ENCODE data around the gene SOCS3.

DNA sequence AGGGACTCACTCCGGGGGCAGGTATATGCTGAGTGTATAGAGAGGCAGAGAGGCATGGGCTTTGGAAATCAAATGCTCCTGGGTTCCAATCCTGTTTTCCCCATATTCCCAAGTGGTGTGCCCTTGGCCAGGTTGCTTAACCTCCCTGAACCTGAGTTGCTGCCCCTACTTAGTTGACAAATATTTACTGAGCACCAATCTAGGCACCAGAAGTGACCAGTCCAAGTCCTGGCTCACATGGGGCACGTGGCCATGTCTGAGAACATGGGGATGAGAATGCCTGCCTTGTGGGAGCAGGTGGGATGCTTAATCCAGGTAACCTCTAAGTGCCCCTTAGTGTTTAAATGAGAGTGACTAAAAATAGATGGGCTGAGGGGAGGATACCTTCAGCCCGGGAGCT lies 4.2 kb downstream of the SOCS3 start:
- TF ChIP-seq POLR2AphosphoS5 (IDR thresholded peaks at IDR 0.05; ENCODE audit: low read depth, low read length) = no peak
- no peak for TF ChIP-seq SIN3A (IDR thresholded peaks at IDR 0.05; ENCODE audit: borderline replicate concordance, insufficient read depth, low read length)
- TF ChIP-seq TAF1 (IDR thresholded peaks at IDR 0.05; ENCODE audit: borderline replicate concordance, insufficient read depth, low read length) = no peak
- TF ChIP-seq, protein P1, sequence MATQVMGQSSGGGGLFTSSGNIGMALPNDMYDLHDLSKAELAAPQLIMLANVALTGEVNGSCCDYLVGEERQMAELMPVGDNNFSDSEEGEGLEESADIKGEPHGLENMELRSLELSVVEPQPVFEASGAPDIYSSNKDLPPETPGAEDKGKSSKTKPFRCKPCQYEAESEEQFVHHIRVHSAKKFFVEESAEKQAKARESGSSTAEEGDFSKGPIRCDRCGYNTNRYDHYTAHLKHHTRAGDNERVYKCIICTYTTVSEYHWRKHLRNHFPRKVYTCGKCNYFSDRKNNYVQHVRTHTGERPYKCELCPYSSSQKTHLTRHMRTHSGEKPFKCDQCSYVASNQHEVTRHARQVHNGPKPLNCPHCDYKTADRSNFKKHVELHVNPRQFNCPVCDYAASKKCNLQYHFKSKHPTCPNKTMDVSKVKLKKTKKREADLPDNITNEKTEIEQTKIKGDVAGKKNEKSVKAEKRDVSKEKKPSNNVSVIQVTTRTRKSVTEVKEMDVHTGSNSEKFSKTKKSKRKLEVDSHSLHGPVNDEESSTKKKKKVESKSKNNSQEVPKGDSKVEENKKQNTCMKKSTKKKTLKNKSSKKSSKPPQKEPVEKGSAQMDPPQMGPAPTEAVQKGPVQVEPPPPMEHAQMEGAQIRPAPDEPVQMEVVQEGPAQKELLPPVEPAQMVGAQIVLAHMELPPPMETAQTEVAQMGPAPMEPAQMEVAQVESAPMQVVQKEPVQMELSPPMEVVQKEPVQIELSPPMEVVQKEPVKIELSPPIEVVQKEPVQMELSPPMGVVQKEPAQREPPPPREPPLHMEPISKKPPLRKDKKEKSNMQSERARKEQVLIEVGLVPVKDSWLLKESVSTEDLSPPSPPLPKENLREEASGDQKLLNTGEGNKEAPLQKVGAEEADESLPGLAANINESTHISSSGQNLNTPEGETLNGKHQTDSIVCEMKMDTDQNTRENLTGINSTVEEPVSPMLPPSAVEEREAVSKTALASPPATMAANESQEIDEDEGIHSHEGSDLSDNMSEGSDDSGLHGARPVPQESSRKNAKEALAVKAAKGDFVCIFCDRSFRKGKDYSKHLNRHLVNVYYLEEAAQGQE (IDR thresholded peaks at IDR 0.05; ENCODE audit: insufficient read depth in 1 of 2, low read depth in 2 of 2, low read length in 2 of 2) = no peak
- TF ChIP-seq FOXP2 (optimal IDR thresholded peaks at IDR 0.05; ENCODE audit: borderline replicate concordance, extremely low read depth, extremely low read length, insufficient read depth) = no peak

Measured in PFSK-1 (cell line).